Activated CD8-positive, alpha-beta T cell treated with anti-CD3 and anti-CD28 coated beads for 36 hours (primary cell): ENCODE results near the gene PLCB2. TPM values are rescaled to one million over a fixed set of nuclear protein-coding genes. Genes with fewer than 3 reads are reported as not detected.
A peak's percentile ranks its signal among the peaks of the same experiment; 100 is the strongest.

ENCODE experiments used
- ATAC-seq: fragments of 200-7000 bp; cut with Tn5 transposase; one replicate; pipeline ENCODE4 v1.10.0; 2021; ENCODE audit warnings: mild to moderate bottlenecking, moderate library complexity
- CTCF ChIA-PET: fragments of 350-600 bp; sonication (Branson Sonifier 250); formaldehyde crosslinking; loops from one replicate; lab custom pipeline; 2021; ENCODE audit warnings: antibody characterized with exemption; lab: Charles Lee
- POLR2A ChIA-PET: fragments of 350-600 bp; sonication (Branson Sonifier 250); formaldehyde crosslinking; loops from one replicate; lab custom pipeline; 2021; ENCODE audit warnings: antibody characterized with exemption; lab: Charles Lee
- DNase-seq: peaks from one replicate; pipeline ENCODE4 v3.0.0-alpha.2; 2020
- H3K27ac Mint-ChIP-seq: one replicate; pipeline ENCODE4 v1.8.0; 2021; ENCODE audit warnings: mild to moderate bottlenecking, mixed read lengths
- H3K27me3 Mint-ChIP-seq: one replicate; pipeline ENCODE4 v1.8.0; 2021; ENCODE audit warnings: mixed read lengths
- H3K36me3 Mint-ChIP-seq: one replicate; pipeline ENCODE4 v1.8.0; 2021; ENCODE audit warnings: low read depth, mixed read lengths
- H3K4me1 Mint-ChIP-seq: one replicate; pipeline ENCODE4 v1.8.0; 2021; ENCODE audit warnings: low read depth, mixed read lengths
- H3K4me3 Mint-ChIP-seq: one replicate; pipeline ENCODE4 v1.8.0; 2021; ENCODE audit warnings: mild to moderate bottlenecking, moderate library complexity, mixed read lengths
- H3K9me3 Mint-ChIP-seq: one replicate; pipeline ENCODE4 v1.8.0; 2021; ENCODE audit warnings: mixed read lengths
- CTCF ChIP-seq: fragments of 200-600 bp; IDR thresholded peaks from one replicate; pipeline ENCODE4 v1.8.0; 2022; ENCODE audit warnings: antibody characterized with exemption, mild to moderate bottlenecking
- intact Hi-C: fragments of 100-400 bp; cut with micrococcal nuclease; formaldehyde crosslinking; loops from one replicate; pipeline ENCODE4 v1.10.0; 2022
- total RNA-seq, 2 experiments: library from RNA; stranded (reverse); gene quantifications; one replicate each; pipeline ENCODE4 v1.2.3, GENCODE V29; 2021

Gene PLCB2
- total RNA-seq, 2 experiments from 2014 or later = 44.6 to 58.8 TPM

- peak overlapping the region; percentile 95 for H3K4me3 Mint-ChIP-seq
- H3K9me3 Mint-ChIP-seq = no peaks in the 10 kb centered on the region
- TF ChIP-seq CTCF = peak; percentile 93
- ChIA-PET POLR2A (interaction anchor here (1.3 to 4.1 kb wide), 4 partner anchors 13 to 33 kb away, joined by 4 to 37 read pairs (median 17); partner anchors contain the start of genes ANKRD63 and INAFM2), CTCF (interaction anchor here (0.6 to 23.8 kb wide), 37 partner anchors 9 to 269 kb away, joined by 3 to 595 read pairs (median 4); partner anchors contain the start of genes ANKRD63, BAHD1, CCDC9B and INAFM2)
- peaks cover 40% of the 10 kb centered on the region for H3K4me1 Mint-ChIP-seq
- intact Hi-C loops = loop anchor here (1.0 kb wide), 1 partner anchor 31 kb away; no protein-coding TSS in a partner anchor
- H3K27me3 Mint-ChIP-seq = no peaks in the 10 kb centered on the region
- H3K36me3 Mint-ChIP-seq = no peaks in the 10 kb centered on the region
- ATAC-seq = peak; percentile 37
- peak; percentile 80 for DNase-seq
- peak overlapping the region; percentile 97 for H3K27ac Mint-ChIP-seq
Measured at GRCh38 chr15:40310001-40310959, 2.5 kb upstream of the PLCB2 start.

- CTCF ChIA-PET = interaction anchor here (0.6 to 23.8 kb wide), 37 partner anchors 8 to 268 kb away, joined by 3 to 595 read pairs (median 4); partner anchors contain the start of genes ANKRD63, BAHD1, CCDC9B and INAFM2
- intact Hi-C loops = no loop called here
Measured at GRCh38 chr15:40309344-40309862, 1.7 kb upstream of the PLCB2 start.

GRCh38 chr15:40306908-40307307 is 827 bp downstream of the PLCB2 start:
- H3K9me3 Mint-ChIP-seq = no peaks in the 10 kb centered on the region
- ChIA-PET CTCF (interaction anchor here (0.9 to 23.8 kb wide), 16 partner anchors 8 to 258 kb away, joined by 3 to 595 read pairs (median 5); partner anchors contain the start of genes ANKRD63, CCDC9B and INAFM2), POLR2A (interaction anchor here (0.6 to 4.1 kb wide), 11 partner anchors 9 to 338 kb away, joined by 3 to 37 read pairs (median 5); partner anchors contain the start of genes ANKRD63, BAHD1, INAFM2 and IVD)
- H3K27me3 Mint-ChIP-seq = no peaks in the 10 kb centered on the region
- peak; percentile 18 for DNase-seq
- no peak for TF ChIP-seq CTCF
- peaks cover 36% of the 10 kb centered on the region for H3K4me1 Mint-ChIP-seq
- H3K36me3 Mint-ChIP-seq = peaks cover 16% of the 10 kb centered on the region
- intact Hi-C loops = no loop called here
- ATAC-seq = no peak
- H3K27ac Mint-ChIP-seq = peak overlapping the region; percentile 97
- H3K4me3 Mint-ChIP-seq = peak overlapping the region; percentile 95

More at GRCh38 chr15:40309344-40309862, 1.7 kb upstream of the PLCB2 start:
- Mint-ChIP-seq H3K4me1 (peaks cover 44% of the 10 kb centered on the region), H3K36me3 (no peaks in the 10 kb centered on the region), H3K4me3 (peak overlapping the region; percentile 95), H3K9me3 (no peaks in the 10 kb centered on the region), H3K27ac (peak overlapping the region; percentile 97), H3K27me3 (no peaks in the 10 kb centered on the region)
- no peak for TF ChIP-seq CTCF
- DNase-seq = no peak
- POLR2A ChIA-PET = interaction anchor here (0.9 to 4.1 kb wide), 9 partner anchors 8 to 32 kb away, joined by 4 to 37 read pairs (median 8); partner anchors contain the start of genes ANKRD63 and INAFM2
- ATAC-seq = no peak

GRCh38 chr15:40306371-40306770 is 1.4 kb downstream of the PLCB2 start:
- POLR2A ChIA-PET = interaction anchor here (1.3 to 4.1 kb wide), 3 partner anchors 17 to 134 kb away, joined by 5 to 37 read pairs (median 5); partner anchors contain the start of genes ANKRD63, BAHD1 and INAFM2
- DNase-seq = no peak
- H3K27ac Mint-ChIP-seq = peak overlapping the region; percentile 63
- intact Hi-C loops = no loop called here
- H3K27me3 Mint-ChIP-seq = no peaks in the 10 kb centered on the region
- ATAC-seq = no peak
- no peak for TF ChIP-seq CTCF
- peak overlapping the region; percentile 95 for H3K4me3 Mint-ChIP-seq
- no peaks in the 10 kb centered on the region for H3K9me3 Mint-ChIP-seq
- peaks cover 36% of the 10 kb centered on the region for H3K4me1 Mint-ChIP-seq
- CTCF ChIA-PET = interaction anchor here (0.9 to 23.8 kb wide), 11 partner anchors 7 to 115 kb away, joined by 3 to 595 read pairs (median 8); partner anchors contain the start of genes ANKRD63, CCDC9B and INAFM2
- H3K36me3 Mint-ChIP-seq = peaks cover 20% of the 10 kb centered on the region
